Stimulated activated CD8-positive, alpha-beta memory T cell treated with anti-CD3 and anti-CD28 coated beads, Interleukin-7, amount 100 ng/mL, for 4 hours (primary cell): ENCODE data around the gene FHIT.

Experiments used
- DNase-seq, 2 donors: peaks; one replicate each; pipeline ENCODE4 v3.0.0-alpha.2; 2020; ENCODE audit warnings: low read depth in 2 of 2

Gene FHIT

GRCh38 chr3:59772416-59773408, 1478.5 kb downstream of the FHIT start:
- peak; percentile 17 to 29 for DNase-seq

- no peak for DNase-seq
Measured at GRCh38 chr3:59771768-59772181, 1479.5 kb downstream of the FHIT start.

- DNase-seq = no peak
Measured at GRCh38 chr3:59769127-59769750, 1482.0 kb downstream of the FHIT start.

- DNase-seq = no peak
Measured at GRCh38 chr3:59766200-59766872, 1484.9 kb downstream of the FHIT start.

- DNase-seq = no peak
Measured at GRCh38 chr3:59764171-59764570, 1487.1 kb downstream of the FHIT start.

- DNase-seq = no peak
Measured at GRCh38 chr3:59762941-59763340, 1488.3 kb downstream of the FHIT start.

GRCh38 chr3:59759298-59760031, 1491.8 kb downstream of the FHIT start:
- peak in 1 of 2 donors; percentile 9 for DNase-seq

DNA sequence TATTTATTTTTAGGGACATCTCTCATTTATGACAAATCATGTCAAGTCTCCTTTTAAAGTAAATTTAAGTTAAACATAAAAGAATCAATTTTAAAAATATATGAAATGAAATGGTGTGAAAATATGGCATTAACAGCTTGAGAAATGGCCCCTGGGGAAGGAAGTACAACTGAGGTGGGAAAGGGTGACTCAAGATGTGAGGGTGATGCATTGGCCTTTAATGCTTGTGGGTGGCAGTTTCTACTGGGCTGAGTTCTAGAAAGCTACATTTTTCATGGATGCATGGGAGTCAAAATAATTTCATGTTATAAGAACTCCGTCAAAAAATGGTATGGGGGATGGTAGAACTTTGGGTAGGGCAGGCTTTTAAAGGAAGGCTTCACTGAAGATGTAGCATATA, 1492.6 kb downstream of the FHIT start:
- DNase-seq = no peak

GRCh38 chr3:59756934-59757333, 1494.3 kb downstream of the FHIT start:
- no peak for DNase-seq

GRCh38 chr3:59754456-59755129, 1496.7 kb downstream of the FHIT start:
- DNase-seq = no peak

DNA sequence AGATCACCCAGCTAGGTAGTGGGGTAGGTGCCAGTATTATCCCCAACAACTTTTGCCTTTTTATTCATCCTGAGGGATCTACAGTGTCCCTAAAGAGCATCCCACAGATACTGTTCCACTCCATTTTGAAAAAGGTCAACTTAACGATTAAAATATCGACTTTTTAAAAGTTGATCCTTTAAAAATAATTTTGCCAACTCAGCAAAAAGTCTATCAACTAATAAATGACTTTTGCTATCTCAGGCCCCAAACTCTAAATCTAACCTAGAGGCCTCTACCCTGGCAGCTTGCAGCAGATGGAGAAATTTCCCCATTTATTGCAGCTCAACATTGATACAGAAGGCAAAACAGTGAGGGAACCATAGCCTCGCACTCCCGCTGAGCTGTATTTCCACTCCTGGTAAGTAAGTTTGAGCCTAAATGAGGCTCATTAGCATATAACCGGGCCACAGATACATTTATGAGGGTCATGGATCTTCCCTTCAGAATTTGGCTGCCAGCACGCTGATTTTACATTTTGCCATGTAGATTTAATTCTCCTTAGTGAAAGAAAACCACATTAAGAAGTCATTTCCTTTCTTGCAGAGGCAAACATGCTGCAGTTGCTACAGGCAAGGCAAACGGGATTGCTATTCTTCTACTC, 1497.3 kb downstream of the FHIT start:
- DNase-seq = no peak

DNA sequence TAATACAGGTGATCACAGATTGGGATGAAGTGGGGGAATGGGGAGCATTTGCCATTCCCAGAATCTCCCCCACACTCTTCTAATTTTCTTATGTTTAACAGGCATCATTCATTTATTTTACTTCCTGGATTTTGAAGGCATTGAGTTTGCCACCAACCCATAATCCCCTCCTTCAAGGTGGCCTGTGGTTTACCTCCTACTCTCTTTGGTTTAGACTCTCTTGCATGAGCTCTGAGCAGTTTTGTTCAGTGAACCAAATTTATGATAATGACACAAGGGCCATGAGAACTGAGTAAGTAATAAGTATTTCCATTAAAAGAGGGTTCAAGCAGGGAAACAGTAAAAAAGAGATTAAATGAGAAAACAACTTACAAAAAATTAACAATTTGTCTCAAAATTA, 1498.3 kb downstream of the FHIT start:
- no peak for DNase-seq

DNA sequence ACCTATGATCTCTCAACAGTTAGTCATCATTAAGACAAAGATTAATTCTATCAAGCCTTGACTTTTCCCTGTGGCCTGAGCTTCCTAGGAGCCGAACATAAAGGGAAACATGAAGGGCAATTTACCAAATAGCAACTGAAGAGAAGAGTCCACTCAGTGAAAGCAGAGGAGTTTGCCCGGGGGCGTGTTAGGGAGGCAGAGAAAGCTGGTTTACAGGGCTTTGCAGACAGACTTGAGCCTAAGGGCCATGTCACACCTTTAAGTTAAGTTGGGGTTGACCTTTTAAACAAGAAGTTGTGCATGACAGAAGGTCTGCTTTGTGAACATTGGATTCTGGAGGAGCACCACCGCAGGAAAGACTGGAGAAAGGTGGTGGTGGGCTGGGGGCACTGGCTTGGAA, 1499.6 kb downstream of the FHIT start:
- DNase-seq = no peak

GRCh38 chr3:59750391-59750790, 1500.9 kb downstream of the FHIT start:
- DNase-seq = no peak

- DNase-seq = no peak
Measured at GRCh38 chr3:59749291-59749690, 1502.0 kb downstream of the FHIT start.

DNA sequence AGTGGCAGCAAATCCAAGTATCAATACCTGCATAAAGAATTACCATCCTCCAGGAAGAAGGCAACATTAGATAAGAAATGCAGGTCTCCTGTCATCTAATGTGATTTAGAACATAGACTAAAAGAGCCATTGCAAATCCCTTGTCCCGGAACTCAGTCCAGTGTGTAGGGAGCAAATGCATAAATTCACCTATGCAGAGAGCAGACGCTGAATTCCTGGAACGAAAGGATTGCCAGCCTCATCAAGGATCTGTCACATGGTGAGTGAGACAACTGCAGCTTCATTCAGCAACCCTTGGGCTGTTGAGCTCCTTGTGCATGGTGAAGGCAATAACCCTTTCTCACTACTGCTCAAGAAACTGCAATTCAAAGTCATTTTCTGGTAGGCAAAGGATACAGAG, 1504.7 kb downstream of the FHIT start:
- DNase-seq = no peak

DNA sequence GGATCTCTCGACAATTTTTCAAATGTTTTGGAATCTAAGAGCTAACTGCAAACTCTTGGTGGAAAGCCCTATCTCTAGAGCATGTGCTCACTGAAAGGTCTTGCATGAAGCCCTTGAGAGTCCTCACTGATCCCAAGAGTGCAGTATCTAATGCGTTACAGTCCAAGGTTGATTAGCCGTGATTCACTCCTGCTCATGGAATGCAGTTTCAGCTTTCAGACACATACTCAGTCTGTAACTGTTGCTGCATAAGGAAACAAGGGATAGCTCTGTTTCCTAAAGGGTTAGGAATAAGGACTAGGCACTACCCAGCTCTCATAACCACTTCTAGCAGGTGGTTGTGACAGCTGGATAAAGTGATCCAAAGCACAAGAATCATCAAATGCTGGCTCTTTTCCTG, 1514.0 kb downstream of the FHIT start:
- no peak for DNase-seq

DNA sequence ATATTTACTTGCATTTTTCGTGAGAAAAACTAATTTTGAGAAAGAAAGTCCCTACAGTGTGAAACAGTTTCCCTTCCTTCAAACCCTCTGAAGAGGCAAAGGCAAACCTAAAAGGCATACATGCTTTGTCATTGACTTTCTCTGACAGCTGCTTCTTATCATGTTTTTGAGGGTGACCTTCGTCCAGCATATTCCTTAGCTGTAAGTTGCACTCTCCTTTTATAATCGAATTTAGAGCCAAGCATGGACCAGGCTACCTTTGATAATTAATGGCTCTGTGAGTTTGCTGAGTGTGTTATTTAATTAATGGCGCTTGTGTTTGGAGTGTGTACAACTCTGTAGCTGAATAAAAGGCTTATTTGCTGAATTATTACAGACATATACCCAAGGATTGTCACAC, 1517.2 kb downstream of the FHIT start:
- no peak for DNase-seq

- no peak for DNase-seq
Measured at GRCh38 chr3:59733041-59733809, 1518.0 kb downstream of the FHIT start.

- no peak for DNase-seq
Measured at GRCh38 chr3:59731943-59732342, 1519.3 kb downstream of the FHIT start.
